Measurements from ENCODE around the gene ANKS4B.

The ANKS4B gene

GRCh38 chr16:21262779-21263639, 29.5 kb downstream of the ANKS4B start (continued):
- TF ChIP-seq ZXDB (tag by site-specific recombination; IDR thresholded peaks at IDR 0.05) (no peak), ZNF23 (tag by site-specific recombination; IDR thresholded peaks at IDR 0.05; ENCODE audit: borderline replicate concordance) (no peak), ZNF580 (tag by site-specific recombination; IDR thresholded peaks at IDR 0.05) (no peak)

- no peak overlapping the region for H3K27ac ChIP-seq (ENCODE audit: extremely low read depth, low read depth, low read length)
- CTCF ChIA-PET = interaction anchor here (1.0 kb wide), 1 partner anchor 37 kb away, joined by 4 read pairs; no protein-coding TSS in a partner anchor
- no peak overlapping the region for H3K4me3 ChIP-seq (ENCODE audit: low read depth, low read length)
- peaks cover 3% of the 10 kb centered on the region; the same call in 1 of the 2 replicates for H3K4me1 ChIP-seq (ENCODE audit: control insufficient read depth, insufficient read depth, low read length)
- TF ChIP-seq ZNF654 (tag by site-specific recombination; IDR thresholded peaks at IDR 0.05; ENCODE audit: low read depth) (no peak), ZEB2 (tag by site-specific recombination; IDR thresholded peaks at IDR 0.05) (no peak), ZNF174 (tag by site-specific recombination; IDR thresholded peaks at IDR 0.05) (no peak), ZNF692 (tag by site-specific recombination; IDR thresholded peaks at IDR 0.05) (no peak), ZNF610 (tag by site-specific recombination; IDR thresholded peaks at IDR 0.05; ENCODE audit: borderline replicate concordance) (no peak), ZBTB10 (tag by site-specific recombination; IDR thresholded peaks at IDR 0.05) (no peak), ZNF221 (tag by site-specific recombination; IDR thresholded peaks at IDR 0.05; ENCODE audit: borderline replicate concordance) (no peak), ZNF394 (tag by site-specific recombination; IDR thresholded peaks at IDR 0.05; ENCODE audit: borderline replicate concordance) (no peak), MEIS1 (CRISPR knock-in tag; IDR thresholded peaks at IDR 0.05; ENCODE audit: borderline replicate concordance) (no peak), ZNF580 (tag by site-specific recombination; IDR thresholded peaks at IDR 0.05) (no peak), ZNF112 (tag by site-specific recombination; IDR thresholded peaks at IDR 0.05) (no peak), SP3 (tag by site-specific recombination; IDR thresholded peaks at IDR 0.05) (no peak), ZNF830 (tag by site-specific recombination; IDR thresholded peaks at IDR 0.05; ENCODE audit: low read depth) (no peak), ZNF433 (tag by site-specific recombination; IDR thresholded peaks at IDR 0.05; ENCODE audit: low read depth) (no peak), ZBTB20 (tag by site-specific recombination; IDR thresholded peaks at IDR 0.05) (no peak)
- no peaks in the 10 kb centered on the region for H3K36me3 ChIP-seq (ENCODE audit: control insufficient read depth in 2 of 2, insufficient read depth in 1 of 2, low read length in 2 of 2)
- POLR2A ChIA-PET = no interaction called here
- H3K9me3 ChIP-seq (ENCODE audit: control insufficient read depth, insufficient read depth, low read depth, low read length) = no peaks in the 10 kb centered on the region
Observed at GRCh38 chr16:21263640-21264570, 30.4 kb downstream of the ANKS4B start.

Measured in HEK293 (cell line).